HL-60 (cell line): ENCODE data around the gene B4GALT2.

ENCODE experiments used
- DNase-seq, 2 experiments: peaks; one replicate each; pipeline ENCODE4 v3.0.0-alpha.2; 2010 to 2020; ENCODE audit warnings: low read depth in 1 of 2, low spot score in 1 of 2
- H3K27ac ChIP-seq: fragments of 250-450 bp; sonication (Bioruptor Pico); replicated peaks from 2 replicates; pipeline ENCODE4 v1.5.1; 2020; ENCODE audit warnings: mild to moderate bottlenecking, moderate library complexity
- H3K27me3 ChIP-seq: fragments of 250-450 bp; sonication (Bioruptor Pico); 2 replicates; pipeline ENCODE4 v1.5.1; 2021; ENCODE audit warnings: mild to moderate bottlenecking, moderate library complexity; ENCODE audit not compliant: insufficient read depth, poor library complexity, severe bottlenecking
- H3K4me3 ChIP-seq: replicated peaks from 2 replicates; pipeline ENCODE4 v1.5.1; 2011; ENCODE audit warnings: mild to moderate bottlenecking, control low read depth, low read length; ENCODE audit not compliant: insufficient read depth
- CTCF ChIP-seq: IDR thresholded peaks from one replicate; pipeline ENCODE4 v1.5.1; 2011; ENCODE audit warnings: low read length, control low read depth, inconsistent platforms; ENCODE audit not compliant: insufficient read depth
- GABPA ChIP-seq: IDR thresholded peaks from 2 replicates; pipeline ENCODE4 v1.6.1; 2012; ENCODE audit warnings: low read depth
- POLR2AphosphoS5 ChIP-seq: IDR thresholded peaks from 2 replicates; pipeline ENCODE4 v1.6.1; 2012; ENCODE audit warnings: low read depth
- REST ChIP-seq: IDR thresholded peaks from 2 replicates; pipeline ENCODE4 v1.6.1; 2012; ENCODE audit warnings: low read depth; ENCODE audit not compliant: insufficient replicate concordance
- SPI1 ChIP-seq: IDR thresholded peaks from 2 replicates; pipeline ENCODE4 v1.6.1; 2012; ENCODE audit warnings: low read depth, mild to moderate bottlenecking, borderline replicate concordance

Gene B4GALT2

GRCh38 chr1:44030605-44031251 is 51.7 kb downstream of the B4GALT2 start:
- DNase-seq: peak; percentile 25 to 34
- Histone ChIP-seq H3K4me3 (peak overlapping the region; percentile 70), H3K27ac (no peak overlapping the region; the same call in 1 of the 2 replicates), H3K27me3 (no peaks in the 10 kb centered on the region)
- no peak for TF ChIP-seq POLR2AphosphoS5
- TF ChIP-seq SPI1: no peak
- no peak for TF ChIP-seq CTCF
- TF ChIP-seq REST: no peak
- no peak for TF ChIP-seq GABPA

- no peak for DNase-seq
- Histone ChIP-seq H3K4me3 (peak within 1 kb of the TSS; percentile 70), H3K27me3 (no peaks in the 10 kb centered on the region), H3K27ac (no peak within 1 kb of the TSS; the same call in 1 of the 2 replicates)
- no peak for TF ChIP-seq CTCF
- no peak for TF ChIP-seq GABPA
- TF ChIP-seq POLR2AphosphoS5: no peak
- TF ChIP-seq REST: no peak
- no peak for TF ChIP-seq SPI1
These were observed 52.5 kb downstream of the B4GALT2 start, which contains the start of gene SLC6A9 for GRCh38 chr1:44031252-44032169. Gene SLC6A9 (minus strand): TSS chr1:44031462. CDS start chr1:44024277, 7,185 bp downstream.

- TF ChIP-seq SPI1 (no peak), POLR2AphosphoS5 (no peak), REST (no peak), GABPA (no peak), CTCF (no peak)
- Histone ChIP-seq H3K27me3 (no peaks in the 10 kb centered on the region), H3K27ac (no peak overlapping the region), H3K4me3 (no peak overlapping the region)
- DNase-seq: no peak
These were observed 53.3 kb downstream of the B4GALT2 start for GRCh38 chr1:44032170-44032790.
